GM12872 (cell line): ENCODE data around the gene CTBP2.

Experiments
- TF ChIP-seq, protein P1 (sequence below): IDR thresholded peaks from 3 replicates; pipeline ENCODE4 v1.5.1; 2011; ENCODE audit warnings: low read depth, mild to moderate bottlenecking, low read length, moderate library complexity; ENCODE audit not compliant: insufficient read depth

CTBP2 gene

DNA sequence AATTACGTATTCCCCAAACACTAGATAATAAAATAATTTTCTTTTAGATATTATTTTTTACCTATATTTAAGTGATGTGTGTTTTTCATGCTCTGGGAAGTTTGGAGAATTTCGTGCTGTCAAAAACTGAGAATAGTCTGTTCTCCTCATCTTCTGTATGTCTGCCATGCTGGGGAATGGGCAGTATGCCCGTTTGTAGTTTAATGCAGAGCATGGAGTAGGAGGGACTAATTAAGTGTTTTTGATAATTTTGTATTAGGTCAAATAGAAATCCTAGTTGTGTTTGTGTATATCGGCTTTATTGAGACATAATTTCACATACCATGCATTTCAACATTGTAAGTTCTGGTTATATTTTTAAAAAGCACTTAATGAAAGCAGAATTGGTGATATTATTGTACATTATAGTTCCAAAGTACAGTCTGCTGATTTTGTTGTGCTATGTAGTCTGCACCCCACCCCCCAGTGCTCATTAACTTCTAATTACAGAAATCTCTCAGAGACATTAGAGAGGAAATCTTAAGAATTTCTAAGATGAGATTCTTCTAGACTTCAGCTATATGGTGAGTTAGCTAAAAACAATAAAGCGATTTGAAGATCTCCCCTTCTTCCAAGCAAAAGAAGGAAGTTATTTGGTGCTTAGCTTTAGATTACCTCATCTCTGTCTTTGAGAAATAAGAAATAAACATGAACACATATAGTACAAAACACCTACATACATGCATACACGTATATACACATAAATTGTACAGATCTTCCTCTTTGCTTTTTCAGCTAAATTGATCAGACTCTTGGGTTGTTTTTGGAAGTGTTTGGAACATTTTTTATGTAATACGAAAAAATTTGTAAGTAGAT lies 196.3 kb downstream of the CTBP2 start:
- TF ChIP-seq, protein P1, sequence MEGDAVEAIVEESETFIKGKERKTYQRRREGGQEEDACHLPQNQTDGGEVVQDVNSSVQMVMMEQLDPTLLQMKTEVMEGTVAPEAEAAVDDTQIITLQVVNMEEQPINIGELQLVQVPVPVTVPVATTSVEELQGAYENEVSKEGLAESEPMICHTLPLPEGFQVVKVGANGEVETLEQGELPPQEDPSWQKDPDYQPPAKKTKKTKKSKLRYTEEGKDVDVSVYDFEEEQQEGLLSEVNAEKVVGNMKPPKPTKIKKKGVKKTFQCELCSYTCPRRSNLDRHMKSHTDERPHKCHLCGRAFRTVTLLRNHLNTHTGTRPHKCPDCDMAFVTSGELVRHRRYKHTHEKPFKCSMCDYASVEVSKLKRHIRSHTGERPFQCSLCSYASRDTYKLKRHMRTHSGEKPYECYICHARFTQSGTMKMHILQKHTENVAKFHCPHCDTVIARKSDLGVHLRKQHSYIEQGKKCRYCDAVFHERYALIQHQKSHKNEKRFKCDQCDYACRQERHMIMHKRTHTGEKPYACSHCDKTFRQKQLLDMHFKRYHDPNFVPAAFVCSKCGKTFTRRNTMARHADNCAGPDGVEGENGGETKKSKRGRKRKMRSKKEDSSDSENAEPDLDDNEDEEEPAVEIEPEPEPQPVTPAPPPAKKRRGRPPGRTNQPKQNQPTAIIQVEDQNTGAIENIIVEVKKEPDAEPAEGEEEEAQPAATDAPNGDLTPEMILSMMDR = no peak

DNA sequence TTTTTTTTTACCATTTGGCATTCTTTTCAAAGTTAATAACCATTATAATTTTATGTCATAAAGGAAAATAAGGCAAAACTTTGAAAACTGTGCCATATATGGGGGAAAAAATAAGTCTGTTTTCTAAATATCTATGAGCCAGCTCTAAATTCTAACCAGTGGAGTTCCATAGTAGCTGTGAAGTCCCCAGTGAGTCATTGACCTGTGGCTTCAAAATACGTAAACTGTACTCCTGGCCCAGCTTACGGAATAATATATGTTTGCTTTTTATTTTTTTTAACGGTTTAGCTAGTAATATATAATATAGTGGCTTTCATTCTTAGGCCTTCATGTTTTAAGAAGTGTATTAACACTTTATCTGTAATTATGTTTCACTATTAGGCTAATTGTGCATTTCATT lies 197.9 kb downstream of the CTBP2 start:
- TF ChIP-seq, protein P1 = no peak

DNA sequence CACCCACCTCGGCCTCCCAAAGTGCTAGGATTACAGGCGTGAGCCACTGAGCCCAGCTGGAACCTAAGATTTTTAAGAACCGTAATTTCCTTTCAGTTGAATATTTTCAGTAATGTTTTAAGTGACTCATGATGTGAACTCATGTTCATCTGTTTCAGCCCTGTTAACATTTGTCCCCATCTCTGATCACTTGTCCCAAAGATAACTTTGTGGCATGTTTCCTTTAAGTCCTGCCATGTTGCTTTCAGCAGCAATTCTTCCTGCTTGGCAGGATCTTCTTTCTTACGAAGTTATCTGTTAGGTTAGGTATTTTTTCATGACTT lies 199.2 kb downstream of the CTBP2 start:
- TF ChIP-seq, protein P1 = no peak

DNA sequence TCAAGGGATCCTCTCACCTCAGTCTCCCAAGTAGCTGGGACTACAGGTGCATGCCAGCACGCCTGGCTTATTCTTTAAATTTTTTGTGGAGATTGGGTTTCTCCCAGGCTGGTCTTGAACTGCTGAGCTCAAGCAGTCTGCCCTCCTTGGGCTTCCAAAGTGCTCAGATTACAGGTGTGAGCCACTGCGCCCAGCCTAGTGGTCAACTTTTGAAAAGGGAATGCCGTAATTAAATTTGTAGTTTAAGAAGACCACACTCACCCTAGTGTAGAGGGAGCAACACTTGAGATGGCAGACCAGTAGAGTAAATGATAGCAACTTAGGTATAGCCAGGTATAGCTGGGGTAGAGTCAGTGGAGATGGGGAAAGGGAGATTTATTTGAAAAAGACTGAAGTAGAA lies 200.8 kb downstream of the CTBP2 start:
- TF ChIP-seq, protein P1 = no peak

DNA sequence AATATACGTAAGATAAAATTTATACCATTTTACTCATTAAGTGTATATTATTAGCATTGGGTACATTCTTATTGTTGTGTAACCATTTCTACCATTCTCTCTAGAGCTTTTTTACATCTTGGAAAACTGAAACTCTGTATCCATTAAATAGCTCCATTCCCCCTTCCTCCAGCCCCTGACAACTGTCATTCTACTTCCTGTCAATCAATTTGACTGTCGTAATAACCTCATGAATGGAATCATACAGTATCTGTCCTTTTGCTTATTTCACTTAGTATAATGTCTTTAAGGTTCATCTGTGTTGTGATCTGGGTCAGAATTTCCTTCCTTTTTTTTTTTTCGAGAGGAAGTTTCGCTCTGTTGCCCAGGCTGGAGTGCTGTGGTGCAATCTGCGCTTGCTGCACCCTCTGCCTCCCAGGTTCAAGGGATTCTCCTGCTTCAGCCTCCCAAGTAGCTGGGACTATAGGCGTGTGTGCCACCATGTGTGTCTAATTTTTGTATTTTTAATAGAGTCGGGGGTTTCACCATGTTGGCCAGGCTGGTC lies 202.9 kb downstream of the CTBP2 start:
- TF ChIP-seq, protein P1 = no peak

DNA sequence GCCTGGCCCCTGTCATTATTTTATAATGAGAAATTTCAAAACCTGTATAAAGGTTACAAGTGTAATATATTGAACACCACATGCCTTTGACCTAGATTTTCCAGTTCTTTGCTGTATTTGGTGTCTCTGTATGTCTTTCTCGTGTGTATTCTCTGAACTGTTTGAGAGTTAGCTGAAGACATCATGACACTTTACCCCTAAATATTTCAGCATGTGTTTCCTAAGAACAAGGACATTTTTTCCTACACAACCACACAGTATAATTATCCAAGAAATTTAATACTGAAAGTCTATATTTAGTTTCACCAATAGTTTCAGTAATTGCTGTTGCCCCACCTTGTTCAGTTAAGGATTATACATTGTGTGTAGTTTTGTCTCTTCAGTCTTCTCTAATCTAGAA lies 203.6 kb downstream of the CTBP2 start:
- TF ChIP-seq, protein P1 = no peak

DNA sequence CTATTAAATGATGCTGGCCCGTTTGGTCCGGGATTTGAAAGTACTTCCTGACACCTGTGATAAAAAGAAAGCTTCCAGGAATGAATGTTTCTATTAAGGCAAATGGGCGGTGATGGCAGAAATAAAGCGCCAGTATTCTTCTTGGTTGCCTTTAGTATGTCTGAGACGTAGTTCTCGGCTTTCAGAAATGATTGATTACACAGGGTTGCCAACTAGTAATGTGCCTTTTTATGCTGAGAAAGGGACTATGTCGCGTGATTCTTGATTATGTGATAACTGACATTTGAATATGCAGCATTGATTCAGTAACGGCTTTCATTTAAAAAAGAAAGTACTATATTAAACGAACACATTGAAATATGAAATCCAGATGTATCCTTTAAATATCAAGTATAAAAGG lies 204.5 kb downstream of the CTBP2 start:
- TF ChIP-seq, protein P1 = no peak
